Effector memory CD4-positive, alpha-beta T cell (primary cell): ENCODE results near the gene POU2AF1.

Experiments used
- DNase-seq, 3 donors: peaks; one replicate each; pipeline ENCODE4 v3.0.0-alpha.2; 2020
- H3K27ac ChIP-seq: 2 replicates; pipeline ENCODE4 v1.7.0; 2013; ENCODE audit warnings: mild to moderate bottlenecking, low read length, moderate library complexity; ENCODE audit not compliant: insufficient read depth, poor library complexity, severe bottlenecking
- H3K27me3 ChIP-seq: replicated peaks from 2 replicates; pipeline ENCODE4 v1.7.0; 2013; ENCODE audit warnings: mild to moderate bottlenecking, low read length; ENCODE audit not compliant: insufficient read depth, control insufficient read depth, poor library complexity, severe bottlenecking
- H3K36me3 ChIP-seq: 2 replicates; pipeline ENCODE4 v1.7.0; 2013; ENCODE audit warnings: mild to moderate bottlenecking, low read length, moderate library complexity; ENCODE audit not compliant: control insufficient read depth, insufficient read depth
- H3K4me1 ChIP-seq: 2 replicates; pipeline ENCODE4 v1.7.0; 2013; ENCODE audit warnings: low read length, mild to moderate bottlenecking; ENCODE audit not compliant: control insufficient read depth, insufficient read depth, poor library complexity, severe bottlenecking
- H3K4me3 ChIP-seq: 2 replicates; pipeline ENCODE4 v1.7.0; 2013; ENCODE audit warnings: low read length, low read depth, mild to moderate bottlenecking; ENCODE audit not compliant: insufficient read depth, poor library complexity, severe bottlenecking
- H3K9me3 ChIP-seq: 2 replicates; pipeline ENCODE4 v1.7.0; 2013; ENCODE audit warnings: mild to moderate bottlenecking, low read length, moderate library complexity; ENCODE audit not compliant: control insufficient read depth

Gene POU2AF1

DNA sequence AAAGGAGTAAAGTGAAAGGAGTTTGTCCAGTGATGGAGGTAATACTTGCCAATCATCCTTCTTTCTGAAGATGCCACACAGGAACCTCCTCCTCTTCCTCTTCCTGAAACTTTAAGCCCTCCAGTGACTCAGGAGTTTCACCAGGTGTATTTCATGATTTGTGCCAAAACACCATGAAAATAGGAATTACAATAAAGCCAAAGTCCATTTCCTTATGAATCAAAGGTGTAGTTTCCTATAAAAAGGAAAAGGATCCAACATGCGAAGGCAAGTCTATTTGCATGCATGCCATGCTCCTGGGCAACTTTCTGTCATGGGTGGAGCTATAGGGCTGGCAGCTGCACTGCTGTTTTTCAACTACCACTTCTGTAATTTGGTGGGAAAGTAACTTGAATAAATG lies 9.8 kb upstream of the POU2AF1 start:
- Histone ChIP-seq H3K4me1 (no peaks in the 10 kb centered on the region), H3K9me3 (no peaks in the 10 kb centered on the region), H3K27me3 (no peaks in the 10 kb centered on the region), H3K27ac (no peak overlapping the region), H3K4me3 (no peak overlapping the region), H3K36me3 (no peaks in the 10 kb centered on the region)
- DNase-seq, result no peak

- Histone ChIP-seq H3K27ac (no peak overlapping the region), H3K9me3 (no peaks in the 10 kb centered on the region), H3K27me3 (no peaks in the 10 kb centered on the region), H3K4me3 (no peak overlapping the region), H3K36me3 (no peaks in the 10 kb centered on the region), H3K4me1 (no peaks in the 10 kb centered on the region)
- no peak for DNase-seq
Measured at GRCh38 chr11:111388420-111388819, 9.3 kb upstream of the POU2AF1 start.

DNA sequence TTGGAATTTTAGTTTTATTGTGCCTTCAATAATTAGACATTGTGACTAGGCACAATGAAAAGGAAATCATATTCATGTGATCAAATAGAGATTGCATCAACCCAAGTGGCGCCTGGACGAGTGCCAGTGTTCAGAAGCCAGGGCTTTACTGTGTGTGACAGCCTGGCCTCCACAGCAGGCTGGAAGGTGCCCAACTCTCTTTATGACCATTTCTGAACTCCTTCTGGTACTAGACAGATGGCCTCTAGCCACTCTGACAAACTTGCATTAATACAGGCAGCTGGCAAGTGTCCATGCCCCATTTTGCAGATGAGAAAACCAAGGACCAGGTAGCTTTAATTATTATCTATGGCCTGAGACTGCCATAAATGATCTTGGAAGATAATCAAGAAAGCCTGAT lies 8.3 kb upstream of the POU2AF1 start:
- no peaks in the 10 kb centered on the region for H3K36me3 ChIP-seq
- H3K4me1 ChIP-seq, result no peaks in the 10 kb centered on the region

GRCh38 chr11:111386611-111387150 lies 7.6 kb upstream of the POU2AF1 start:
- H3K9me3 ChIP-seq, result no peaks in the 10 kb centered on the region
- no peak overlapping the region for H3K4me3 ChIP-seq
- H3K36me3 ChIP-seq, result no peaks in the 10 kb centered on the region
- no peak overlapping the region for H3K27ac ChIP-seq
- H3K27me3 ChIP-seq, result no peaks in the 10 kb centered on the region
- no peaks in the 10 kb centered on the region for H3K4me1 ChIP-seq
- DNase-seq, result no peak

More for the DNA sequence above, 8.3 kb upstream of the POU2AF1 start:
- Histone ChIP-seq H3K4me3 (no peak overlapping the region), H3K27ac (no peak overlapping the region), H3K27me3 (no peaks in the 10 kb centered on the region), H3K9me3 (no peaks in the 10 kb centered on the region)
- no peak for DNase-seq

- H3K27me3 ChIP-seq, result no peaks in the 10 kb centered on the region
- H3K9me3 ChIP-seq, result no peaks in the 10 kb centered on the region
- no peak overlapping the region for H3K27ac ChIP-seq
- H3K4me1 ChIP-seq, result peaks cover 4% of the 10 kb centered on the region
- no peak overlapping the region for H3K4me3 ChIP-seq
- H3K36me3 ChIP-seq, result no peaks in the 10 kb centered on the region
- no peak for DNase-seq
Measured at GRCh38 chr11:111384494-111384893, 5.4 kb upstream of the POU2AF1 start.

DNA sequence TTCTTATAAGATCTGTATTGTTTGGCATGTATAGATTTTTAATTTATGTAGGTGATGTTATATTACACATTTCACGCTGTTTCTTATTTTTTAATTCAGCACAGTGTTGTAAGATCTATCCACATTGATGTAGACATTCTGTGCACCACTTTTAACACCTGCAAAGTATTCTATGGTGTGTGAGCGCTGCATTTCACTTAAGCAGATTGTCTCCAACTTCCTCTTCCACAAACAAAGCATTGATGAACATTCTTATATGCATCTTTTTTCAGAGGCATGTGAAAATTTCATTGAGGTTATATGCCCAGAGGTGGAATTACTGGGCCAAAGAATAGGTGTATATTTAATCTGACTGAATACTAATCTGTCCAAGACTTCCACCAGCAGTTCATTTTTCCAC lies 3.4 kb upstream of the POU2AF1 start:
- H3K4me1 ChIP-seq, result peaks cover 9% of the 10 kb centered on the region
- no peak overlapping the region for H3K27ac ChIP-seq
- no peaks in the 10 kb centered on the region for H3K36me3 ChIP-seq
- H3K9me3 ChIP-seq, result no peaks in the 10 kb centered on the region
- H3K27me3 ChIP-seq, result no peaks in the 10 kb centered on the region
- no peak for DNase-seq
- H3K4me3 ChIP-seq, result no peak overlapping the region

DNA sequence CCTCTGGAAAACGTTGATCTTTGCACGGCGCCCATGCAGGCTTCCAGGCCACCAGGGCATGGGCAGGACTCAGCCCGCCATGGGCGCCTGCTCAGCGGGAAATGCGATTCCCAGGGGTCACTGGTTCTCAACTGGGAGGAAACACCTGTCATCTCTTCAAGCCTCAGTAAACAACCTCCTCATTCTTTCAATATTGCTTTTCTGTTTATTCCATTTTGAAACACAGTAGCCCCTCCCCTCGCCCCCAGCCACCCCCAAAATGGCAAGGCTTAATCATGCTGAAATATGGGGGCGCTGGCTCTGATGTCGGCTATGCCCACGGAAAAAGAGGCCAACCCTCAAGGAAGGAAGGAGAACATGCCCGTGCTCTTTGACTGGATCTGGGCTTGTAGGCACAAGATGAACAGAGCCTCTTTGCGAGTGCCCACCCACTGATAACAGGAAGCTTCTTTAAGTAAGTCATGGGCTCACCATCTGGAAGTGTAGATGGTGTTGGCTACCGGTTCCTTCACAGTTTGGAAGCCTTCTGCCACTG lies 594 bp upstream of the POU2AF1 start:
- Histone ChIP-seq H3K27me3 (no peaks in the 10 kb centered on the region), H3K4me3 (peak overlapping the region; percentile 47), H3K36me3 (no peaks in the 10 kb centered on the region), H3K4me1 (peaks cover 9% of the 10 kb centered on the region), H3K27ac (no peak overlapping the region), H3K9me3 (no peaks in the 10 kb centered on the region)
- DNase-seq, result no peak

DNA sequence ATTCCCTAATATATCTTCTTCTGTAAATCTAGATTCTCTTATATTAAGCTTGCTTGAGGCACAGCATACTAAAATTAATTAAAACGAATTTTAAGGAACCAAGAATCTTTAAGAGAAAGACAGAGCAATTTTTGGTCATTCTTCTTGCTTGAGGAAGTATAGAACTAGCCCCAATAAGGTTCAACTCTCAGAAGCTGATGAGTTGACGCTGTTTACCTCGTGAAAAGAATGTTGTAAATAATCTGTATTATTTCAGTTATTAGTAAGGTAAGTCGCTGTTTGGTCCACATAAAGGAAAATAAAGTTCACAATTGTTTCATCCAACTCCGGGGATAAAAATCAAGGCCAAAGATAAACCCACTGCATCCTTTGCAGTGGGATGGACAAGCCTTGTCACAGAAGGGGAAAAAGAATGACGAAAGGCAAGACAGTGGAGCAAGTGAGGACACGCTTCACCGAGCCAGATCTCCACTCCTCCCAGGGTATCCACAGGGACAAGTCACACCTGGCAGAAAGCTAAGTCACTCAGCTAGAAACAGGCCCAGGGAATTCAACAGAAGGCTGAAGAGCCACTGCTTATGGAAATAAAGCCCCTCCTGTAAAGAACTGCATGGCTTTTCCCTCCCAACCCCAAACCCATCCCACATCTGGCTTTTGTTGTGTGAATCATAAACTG lies 752 bp downstream of the POU2AF1 start:
- Histone ChIP-seq H3K9me3 (no peaks in the 10 kb centered on the region), H3K4me1 (peaks cover 9% of the 10 kb centered on the region), H3K4me3 (peak overlapping the region; percentile 47), H3K36me3 (no peaks in the 10 kb centered on the region), H3K27ac (peak overlapping the region; percentile 5), H3K27me3 (no peaks in the 10 kb centered on the region)
- no peak for DNase-seq

DNA sequence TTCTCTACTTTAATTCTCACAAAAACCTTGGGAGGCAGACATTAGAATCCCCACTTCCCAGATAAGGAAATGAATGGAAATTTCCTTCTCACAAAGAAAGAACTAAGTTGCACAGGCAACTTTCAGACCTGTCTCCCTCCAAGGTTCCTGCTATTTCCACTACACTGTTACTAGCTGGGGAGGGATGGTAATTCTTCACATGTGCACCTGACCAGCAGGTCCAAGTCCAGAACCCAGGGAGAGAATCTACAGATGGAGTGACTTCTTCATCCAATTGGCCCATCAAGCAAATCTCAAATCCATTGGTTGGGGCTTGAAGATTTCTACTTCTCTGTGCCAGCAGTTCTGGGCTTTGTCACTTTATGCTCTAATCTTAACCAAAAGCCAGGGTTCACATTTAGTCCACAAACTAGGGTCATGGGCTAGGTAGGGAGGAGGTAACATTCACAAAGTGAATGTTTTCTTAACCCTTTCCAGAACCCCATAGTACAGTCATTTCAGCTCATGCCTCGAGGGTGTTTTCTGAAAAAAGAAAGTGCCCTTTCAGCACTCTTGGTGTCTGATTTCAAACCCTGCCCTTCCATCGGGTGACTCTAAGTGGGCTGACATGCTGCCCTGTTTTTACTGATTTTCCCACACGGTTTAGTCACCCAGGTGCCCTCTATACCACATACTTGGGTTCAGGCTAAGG lies 2.7 kb downstream of the POU2AF1 start:
- Histone ChIP-seq H3K36me3 (no peaks in the 10 kb centered on the region), H3K27ac (no peak overlapping the region)
- DNase-seq, result no peak

DNA sequence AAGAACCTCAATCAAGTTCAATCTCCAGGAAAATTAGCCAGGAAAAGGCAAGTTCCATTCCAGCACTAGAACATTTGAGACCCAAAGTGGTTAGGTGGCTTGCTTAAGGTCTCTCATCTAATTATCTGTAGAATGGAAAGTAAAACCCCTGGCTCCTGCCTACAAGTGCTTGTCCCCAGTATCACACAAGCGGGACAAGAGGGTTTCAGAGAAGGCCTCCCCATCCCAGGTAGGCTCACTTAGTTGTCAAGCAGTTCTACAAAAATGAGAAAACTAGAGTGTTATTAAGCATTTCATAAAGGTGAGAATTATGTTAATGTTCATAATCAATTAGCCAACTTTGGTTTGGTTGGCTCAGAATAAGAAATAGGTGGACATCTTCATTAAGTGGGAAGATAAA lies 5.5 kb downstream of the POU2AF1 start:
- Histone ChIP-seq H3K4me1 (no peaks in the 10 kb centered on the region), H3K4me3 (no peak overlapping the region), H3K9me3 (no peaks in the 10 kb centered on the region), H3K27me3 (no peaks in the 10 kb centered on the region), H3K36me3 (no peaks in the 10 kb centered on the region), H3K27ac (no peak overlapping the region)
- DNase-seq, result no peak

More for the DNA sequence above, 2.7 kb downstream of the POU2AF1 start:
- Histone ChIP-seq H3K4me1 (peaks cover 9% of the 10 kb centered on the region), H3K27me3 (no peaks in the 10 kb centered on the region), H3K9me3 (no peaks in the 10 kb centered on the region), H3K4me3 (no peak overlapping the region)
